B cell (primary cell): Measurements from ENCODE around the gene PITPNB.

Experiments
- EZH2 ChIP-seq: IDR thresholded peaks from 2 replicates; pipeline ENCODE4 v1.6.1; 2012; ENCODE audit warnings: borderline replicate concordance, low read depth, mild to moderate bottlenecking, moderate library complexity, low read length; ENCODE audit not compliant: insufficient read depth, poor library complexity, severe bottlenecking
- TF ChIP-seq, protein P1 (sequence below): fragments of 200-600 bp; IDR thresholded peaks from one replicate; pipeline ENCODE4 v1.8.0; 2022; ENCODE audit warnings: antibody characterized with exemption, mild to moderate bottlenecking

DNA sequence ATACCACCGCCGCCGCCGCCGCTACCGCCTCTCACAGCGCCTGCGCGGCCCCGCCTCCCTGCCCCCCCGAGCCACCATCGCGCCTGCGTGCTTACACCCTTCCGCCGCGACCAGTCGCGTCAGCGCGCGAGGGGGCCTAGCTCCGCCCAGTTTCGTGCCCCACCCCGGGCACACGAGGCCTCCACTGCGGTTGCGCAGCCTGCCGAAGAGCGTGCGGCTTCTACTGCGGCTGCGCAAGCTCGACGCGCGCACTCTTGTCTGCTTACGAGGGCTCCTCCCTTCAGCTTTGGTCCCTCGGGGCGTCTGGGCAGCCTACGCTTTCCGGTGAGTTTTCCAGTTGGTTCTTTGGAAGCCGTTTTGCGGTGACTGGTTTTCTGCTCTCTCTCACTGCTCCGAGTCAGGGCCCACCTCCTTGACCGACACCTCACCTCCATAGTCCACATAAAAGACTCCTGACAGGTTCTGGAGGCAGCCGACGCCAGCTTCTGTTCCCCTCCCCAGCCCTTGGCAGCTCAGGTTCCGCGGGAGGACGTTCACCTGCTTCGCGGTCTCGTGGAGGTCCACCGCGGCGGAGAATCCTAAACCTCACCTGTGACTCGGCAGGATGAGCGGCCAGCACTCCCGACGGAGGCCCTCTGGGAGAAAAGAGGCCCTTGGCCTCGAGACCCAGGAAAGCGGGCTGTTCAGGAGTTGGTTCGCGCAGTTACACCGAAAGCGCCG lies at the start of gene PITPNB:
- TF ChIP-seq, protein P1, sequence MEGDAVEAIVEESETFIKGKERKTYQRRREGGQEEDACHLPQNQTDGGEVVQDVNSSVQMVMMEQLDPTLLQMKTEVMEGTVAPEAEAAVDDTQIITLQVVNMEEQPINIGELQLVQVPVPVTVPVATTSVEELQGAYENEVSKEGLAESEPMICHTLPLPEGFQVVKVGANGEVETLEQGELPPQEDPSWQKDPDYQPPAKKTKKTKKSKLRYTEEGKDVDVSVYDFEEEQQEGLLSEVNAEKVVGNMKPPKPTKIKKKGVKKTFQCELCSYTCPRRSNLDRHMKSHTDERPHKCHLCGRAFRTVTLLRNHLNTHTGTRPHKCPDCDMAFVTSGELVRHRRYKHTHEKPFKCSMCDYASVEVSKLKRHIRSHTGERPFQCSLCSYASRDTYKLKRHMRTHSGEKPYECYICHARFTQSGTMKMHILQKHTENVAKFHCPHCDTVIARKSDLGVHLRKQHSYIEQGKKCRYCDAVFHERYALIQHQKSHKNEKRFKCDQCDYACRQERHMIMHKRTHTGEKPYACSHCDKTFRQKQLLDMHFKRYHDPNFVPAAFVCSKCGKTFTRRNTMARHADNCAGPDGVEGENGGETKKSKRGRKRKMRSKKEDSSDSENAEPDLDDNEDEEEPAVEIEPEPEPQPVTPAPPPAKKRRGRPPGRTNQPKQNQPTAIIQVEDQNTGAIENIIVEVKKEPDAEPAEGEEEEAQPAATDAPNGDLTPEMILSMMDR = no peak
- TF ChIP-seq EZH2 = no peak
